H9 (cell line): Measurements from ENCODE around the gene ERMP1. TPM values are rescaled to one million over a fixed set of nuclear protein-coding genes. Genes with fewer than 3 reads are reported as not detected.

Experiments used
- DNase-seq: peaks from one replicate; pipeline ENCODE4 v3.0.0-alpha.2; 2017
- H2AFZ ChIP-seq: one replicate; pipeline ENCODE4 v1.6.1; 2013; ENCODE audit warnings: mild to moderate bottlenecking, low read length, control low read depth, moderate library complexity
- H2AK5ac ChIP-seq: 2 replicates; pipeline ENCODE4 v1.6.1; 2013; ENCODE audit warnings: low read length, control low read depth, mixed read lengths; ENCODE audit not compliant: insufficient read length
- H2BK120ac ChIP-seq: one replicate; pipeline ENCODE4 v1.6.1; 2013; ENCODE audit warnings: low read depth, mild to moderate bottlenecking, low read length, control low read depth, inconsistent platforms; ENCODE audit not compliant: poor library complexity, severe bottlenecking
- H2BK12ac ChIP-seq: 2 replicates; pipeline ENCODE4 v1.6.1; 2013; ENCODE audit warnings: low read length, control low read depth, mixed read lengths, low read depth; ENCODE audit not compliant: insufficient read length
- H2BK15ac ChIP-seq: 2 replicates; pipeline ENCODE4 v1.6.1; 2013; ENCODE audit warnings: low read depth, low read length, control low read depth
- H2BK20ac ChIP-seq: one replicate; pipeline ENCODE4 v1.6.1; 2013; ENCODE audit warnings: low read depth, mild to moderate bottlenecking, low read length, control low read depth, inconsistent platforms; ENCODE audit not compliant: poor library complexity, severe bottlenecking
- H2BK5ac ChIP-seq: 2 replicates; pipeline ENCODE4 v1.6.1; 2013; ENCODE audit warnings: low read length, control low read depth, mixed read lengths; ENCODE audit not compliant: insufficient read length
- H3K14ac ChIP-seq: 2 replicates; pipeline ENCODE4 v1.6.1; 2013; ENCODE audit warnings: low read length, control low read depth; ENCODE audit not compliant: insufficient read depth
- H3K18ac ChIP-seq: 2 replicates; pipeline ENCODE4 v1.6.1; 2013; ENCODE audit warnings: low read depth, mild to moderate bottlenecking, mixed read lengths, low read length, control low read depth; ENCODE audit not compliant: insufficient read length
- H3K23ac ChIP-seq: 2 replicates; pipeline ENCODE4 v1.6.1; 2013; ENCODE audit warnings: low read length, control low read depth, mixed read lengths, low read depth; ENCODE audit not compliant: insufficient read length
- H3K23me2 ChIP-seq: 2 replicates; pipeline ENCODE4 v1.6.1; 2013; ENCODE audit warnings: low read depth, mild to moderate bottlenecking, mixed read lengths, low read length, control low read depth; ENCODE audit not compliant: insufficient read length, poor library complexity, severe bottlenecking
- H3K27ac ChIP-seq: 2 replicates; pipeline ENCODE4 v1.5.1; 2013; ENCODE audit warnings: low read length, control low read depth, mixed read lengths, low read depth; ENCODE audit not compliant: insufficient read length
- H3K27me3 ChIP-seq: 2 replicates; pipeline ENCODE4 v1.6.1; 2013; ENCODE audit warnings: low read length, control low read depth, inconsistent platforms; ENCODE audit not compliant: insufficient read depth
- H3K4ac ChIP-seq: 2 replicates; pipeline ENCODE4 v1.6.1; 2013; ENCODE audit warnings: low read depth, mild to moderate bottlenecking, control low read depth, inconsistent platforms, low read length, moderate library complexity
- H3K4me1 ChIP-seq: 2 replicates; pipeline ENCODE4 v1.6.1; 2013; ENCODE audit warnings: low read length, control low read depth, inconsistent platforms; ENCODE audit not compliant: insufficient read depth
- H3K4me2 ChIP-seq: 2 replicates; pipeline ENCODE4 v1.6.1; 2013; ENCODE audit warnings: low read length, control low read depth, mixed read lengths; ENCODE audit not compliant: insufficient read length, insufficient read depth
- H3K56ac ChIP-seq: 2 replicates; pipeline ENCODE4 v1.6.1; 2013; ENCODE audit warnings: low read depth, mild to moderate bottlenecking, mixed read lengths, low read length, control low read depth; ENCODE audit not compliant: insufficient read length
- H3K79me1 ChIP-seq: 2 replicates; pipeline ENCODE4 v1.6.1; 2013; ENCODE audit warnings: low read depth, mild to moderate bottlenecking, moderate library complexity, low read length, control low read depth, inconsistent platforms; ENCODE audit not compliant: insufficient read depth, poor library complexity, severe bottlenecking
- H3K79me2 ChIP-seq: 2 replicates; pipeline ENCODE4 v1.6.1; 2013; ENCODE audit warnings: low read length, control low read depth, inconsistent platforms; ENCODE audit not compliant: insufficient read depth
- H3K9ac ChIP-seq: 2 replicates; pipeline ENCODE4 v1.6.1; 2013; ENCODE audit warnings: low read length, control low read depth, mixed read lengths; ENCODE audit not compliant: insufficient read length; ENCODE audit errors: extremely low read depth
- H3K9me3 ChIP-seq: one replicate; pipeline ENCODE4 v1.6.1; 2013; ENCODE audit warnings: low read depth, low read length, inconsistent platforms; ENCODE audit not compliant: control insufficient read depth
- H3T11ph ChIP-seq: one replicate; pipeline ENCODE4 v1.6.1; 2013; ENCODE audit warnings: mild to moderate bottlenecking, low read length, control low read depth, inconsistent platforms
- H4K20me1 ChIP-seq: one replicate; pipeline ENCODE4 v1.6.1; 2013; ENCODE audit not compliant: control insufficient read depth, insufficient read length, insufficient read depth
- H4K5ac ChIP-seq: 2 replicates; pipeline ENCODE4 v1.6.1; 2013; ENCODE audit warnings: low read depth, mild to moderate bottlenecking, mixed read lengths, low read length, control low read depth; ENCODE audit not compliant: insufficient read length
- H4K8ac ChIP-seq: replicated peaks from 2 replicates; pipeline ENCODE4 v1.6.1; 2013; ENCODE audit warnings: low read length, control low read depth, mixed read lengths, low read depth; ENCODE audit not compliant: insufficient read length
- H4K91ac ChIP-seq: 2 replicates; pipeline ENCODE4 v1.6.1; 2013; ENCODE audit warnings: low read depth, mild to moderate bottlenecking, moderate library complexity, mixed read lengths, low read length, control low read depth; ENCODE audit not compliant: insufficient read length
- H3K27ac Mint-ChIP-seq, 3 experiments: 2 replicates in 2 of 3; 3 replicates in 1 of 3; pipeline ENCODE4 v1.8.0; 2020 to 2021; ENCODE audit warnings: mixed read lengths in 3 of 3, mild to moderate bottlenecking in 1 of 3, moderate library complexity in 1 of 3
- H3K27me3 Mint-ChIP-seq: 2 replicates; pipeline ENCODE4 v1.8.0; 2021; ENCODE audit warnings: low read depth, mild to moderate bottlenecking, moderate library complexity, mixed read lengths
- H3K36me3 Mint-ChIP-seq, 3 experiments: 2 replicates in 2 of 3; 3 replicates in 1 of 3; pipeline ENCODE4 v1.8.0; 2020 to 2021; ENCODE audit warnings: low read depth in 3 of 3, mixed read lengths in 3 of 3; ENCODE audit not compliant: insufficient read depth in 1 of 3
- H3K4me1 Mint-ChIP-seq, 2 experiments: 2 replicates each; pipeline ENCODE4 v1.8.0; 2020; ENCODE audit warnings: mixed read lengths in 2 of 2
- H3K4me3 Mint-ChIP-seq, 2 experiments: 2 replicates in 1 of 2; 3 replicates in 1 of 2; pipeline ENCODE4 v1.8.0; 2020 to 2021; ENCODE audit warnings: mild to moderate bottlenecking in 2 of 2, mixed read lengths in 2 of 2, moderate library complexity in 1 of 2
- H3K9me3 Mint-ChIP-seq, 2 experiments: 2 replicates in 1 of 2; 3 replicates in 1 of 2; pipeline ENCODE4 v1.8.0; 2020; ENCODE audit warnings: mild to moderate bottlenecking in 2 of 2, mixed read lengths in 2 of 2, moderate library complexity in 1 of 2
- CTCF ChIP-seq: fragments of 200-600 bp; sonication (generic); conservative IDR thresholded peaks from 3 replicates; pipeline ENCODE4 v1.8.0; 2021; ENCODE audit warnings: antibody characterized with exemption, mild to moderate bottlenecking
- WGBS: extraction: QIAGEN DNeasy Blood & Tissue Kit; methylation state at CpG from one replicate; pipeline ENCODE4 v1.1.7; 2013; ENCODE audit warnings: missing lambda C conversion rate, low lambda C conversion rate, mixed read lengths; ENCODE audit not compliant: insufficient read length; ENCODE audit errors: extremely low coverage; 5-methylcytosine and 5-hydroxymethylcytosine counted together
- total RNA-seq: library from RNA; stranded (reverse); gene quantifications from 2 replicates; pipeline ENCODE4 v1.2.1, GENCODE V29; 2021

ERMP1 gene
- total RNA-seq, 1 experiment from 2014 or later: 20.2 TPM

- Histone ChIP-seq H2BK12ac (no peak overlapping the region), H2BK5ac (no peak overlapping the region), H2AFZ (no peak overlapping the region), H3K23me2 (no peaks in the 10 kb centered on the region), H2AK5ac (no peak overlapping the region), H4K5ac (no peak overlapping the region), H4K91ac (no peak overlapping the region), H3K79me2 (no peaks in the 10 kb centered on the region), H3K27ac (no peak overlapping the region), H3K27me3 (no peaks in the 10 kb centered on the region), H2BK120ac (no peak overlapping the region), H3K18ac (no peak overlapping the region), H4K20me1 (no peaks in the 10 kb centered on the region), H3K56ac (no peak overlapping the region), H3K9me3 (no peaks in the 10 kb centered on the region), H3K4me2 (no peak overlapping the region), H3K9ac (no peak overlapping the region), H3K23ac (no peak overlapping the region), H3K4me1 (no peaks in the 10 kb centered on the region), H3K14ac (no peak overlapping the region), H2BK15ac (no peak overlapping the region), H2BK20ac (no peak overlapping the region), H3K79me1 (no peaks in the 10 kb centered on the region), H3K4ac (no peak overlapping the region), H4K8ac (no peak overlapping the region), H3T11ph (no peak overlapping the region)
- Mint-ChIP-seq H3K4me1 (no peaks in the 10 kb centered on the region), H3K36me3 (peaks cover 4 to 16% (median 9%) of the 10 kb centered on the region in 3 experiments; a peak in 6 of 7 replicates), H3K4me3 (no peak overlapping the region), H3K27ac (no peak overlapping the region; a peak in 1 of 7 replicates), H3K27me3 (no peaks in the 10 kb centered on the region), H3K9me3 (no peaks in the 10 kb centered on the region)
- no CpG with 5 or more reads among the region's 1 CpG for WGBS
- TF ChIP-seq CTCF: no peak
- no peak for DNase-seq
Observed at GRCh38 chr9:5811751-5812150, 21.2 kb downstream of the ERMP1 start.
